HG03342 (cell line): ENCODE data around the gene SCN5A.

Experiments used
- ATAC-seq: cut with Tn5 transposase; IDR thresholded peaks from one replicate; pipeline ENCODE4 v1.9.1; 2021; ENCODE audit warnings: mild to moderate bottlenecking, moderate library complexity; ENCODE audit not compliant: unreplicated experiment

The SCN5A gene

DNA sequence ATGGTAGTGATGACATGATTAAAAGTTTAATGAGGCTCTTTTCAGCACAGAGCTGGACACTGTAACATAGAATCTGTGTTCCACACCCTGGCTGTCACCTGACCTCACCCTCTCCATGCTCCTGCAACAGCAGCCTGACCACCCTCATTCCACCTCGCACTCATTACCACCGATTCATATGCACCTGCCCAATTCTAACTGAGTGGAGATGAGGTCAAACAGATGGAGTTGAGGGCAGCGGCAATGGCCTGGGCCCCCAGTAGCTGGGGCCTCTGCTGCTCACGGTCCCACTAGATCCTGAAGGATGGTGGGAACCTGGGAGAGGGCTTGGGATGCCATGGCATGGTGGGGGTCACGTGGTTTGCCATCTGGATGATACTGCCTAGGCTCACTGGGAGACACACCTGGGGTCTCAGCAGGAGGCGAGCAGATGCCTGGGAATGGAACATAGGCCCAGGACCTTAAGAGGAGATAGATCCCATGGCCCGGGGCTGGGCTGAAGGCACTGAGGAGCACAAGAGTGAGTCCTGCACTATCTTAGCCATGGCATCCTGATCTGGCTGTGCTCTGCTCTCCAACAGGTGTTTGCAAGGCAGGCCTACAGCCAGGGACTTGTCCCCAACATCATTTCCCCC, 1.3 kb downstream of the SCN5A start:
- ATAC-seq = no peak

DNA sequence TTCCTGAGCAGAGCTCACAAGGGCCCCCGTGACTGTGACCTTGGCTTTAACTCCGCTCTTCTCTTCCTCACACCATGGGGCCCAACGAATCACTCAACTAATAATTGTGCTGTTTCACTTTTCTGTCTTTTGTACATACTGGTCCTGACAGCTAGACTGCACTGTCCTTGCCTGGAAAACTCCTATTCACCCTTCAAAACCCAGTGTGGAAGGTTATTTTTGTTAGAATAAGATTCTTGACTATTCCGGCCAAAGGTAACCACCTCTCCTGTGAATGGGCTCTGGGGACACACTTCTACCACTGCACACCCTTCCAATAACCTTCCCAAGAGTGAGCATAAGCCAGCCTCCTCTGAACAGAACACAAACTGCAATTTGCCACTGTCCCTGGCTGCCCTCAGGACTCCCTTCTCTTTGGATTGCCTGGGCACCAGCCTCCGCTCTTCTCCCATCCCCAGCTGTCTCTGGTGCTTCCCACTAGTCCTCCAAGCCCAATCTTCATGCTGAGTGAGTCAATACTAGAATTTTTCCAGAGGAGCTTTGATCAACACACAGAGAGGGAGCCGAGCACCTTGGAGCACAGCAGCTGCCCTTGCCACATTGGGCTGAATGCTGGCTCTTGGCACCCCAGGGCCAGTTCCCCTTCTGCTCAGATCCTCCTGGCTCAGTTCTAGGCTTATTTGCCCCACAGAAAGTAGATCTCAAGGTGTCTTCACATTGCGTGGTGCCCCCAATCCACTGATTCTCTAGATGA, 2.1 kb downstream of the SCN5A start:
- ATAC-seq = no peak

DNA sequence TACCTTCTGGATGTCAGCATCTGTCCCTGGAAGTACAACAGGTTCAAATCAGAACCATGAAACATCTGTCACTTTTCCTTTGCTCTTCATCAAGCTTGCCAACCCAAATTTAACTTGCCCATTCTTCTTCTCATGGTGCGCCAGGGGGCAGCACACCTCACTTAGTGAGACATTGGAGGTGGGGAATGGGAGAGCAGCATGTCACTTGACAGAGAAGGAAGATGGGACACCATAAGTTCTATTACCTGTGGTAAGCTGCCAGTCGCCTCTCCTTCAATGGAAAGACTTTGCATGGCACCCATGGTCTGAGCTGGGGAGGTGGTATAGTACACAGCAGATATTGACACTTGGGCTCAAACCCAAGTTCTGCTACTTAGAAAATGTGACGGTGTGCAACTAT, 2.9 kb downstream of the SCN5A start:
- no peak for ATAC-seq

DNA sequence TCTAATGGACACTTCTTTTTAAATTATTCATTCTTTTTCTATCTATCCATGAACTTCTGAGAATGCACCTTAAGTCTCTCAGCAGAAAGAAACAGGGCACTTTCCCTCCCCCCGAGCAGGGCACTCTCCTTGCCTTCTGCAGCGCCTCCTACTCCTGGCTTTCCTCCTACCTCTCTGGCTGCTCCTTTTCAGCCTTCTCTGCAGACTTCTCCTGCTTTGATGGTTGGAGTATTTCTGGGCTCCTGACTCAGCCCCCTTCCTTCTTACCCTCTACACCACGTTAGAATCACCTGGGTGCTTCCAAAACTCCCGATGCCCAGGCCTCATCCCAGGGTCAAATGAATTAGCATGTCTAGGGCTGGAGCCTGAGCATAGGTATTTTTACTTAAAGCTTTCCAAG, 3.4 kb downstream of the SCN5A start:
- ATAC-seq = no peak

DNA sequence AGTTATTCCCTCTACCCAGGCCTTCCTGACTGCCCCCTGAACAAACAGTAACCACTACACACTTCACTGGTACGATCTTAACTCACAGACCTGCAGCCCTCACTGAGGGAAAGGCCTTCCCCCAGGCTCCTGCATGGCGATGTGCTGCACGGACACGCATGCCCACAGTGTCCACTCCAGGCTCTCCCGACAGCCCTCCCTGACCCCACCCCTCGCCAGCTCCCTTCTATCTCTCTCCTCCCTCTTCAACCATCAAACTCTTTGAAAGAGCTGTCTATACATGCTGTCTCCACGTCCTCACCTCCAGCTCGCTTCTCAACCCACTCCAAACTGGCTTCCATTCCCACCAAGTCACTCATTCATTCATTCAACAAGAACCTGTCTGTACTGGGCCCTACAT, 3.9 kb downstream of the SCN5A start:
- no peak for ATAC-seq

DNA sequence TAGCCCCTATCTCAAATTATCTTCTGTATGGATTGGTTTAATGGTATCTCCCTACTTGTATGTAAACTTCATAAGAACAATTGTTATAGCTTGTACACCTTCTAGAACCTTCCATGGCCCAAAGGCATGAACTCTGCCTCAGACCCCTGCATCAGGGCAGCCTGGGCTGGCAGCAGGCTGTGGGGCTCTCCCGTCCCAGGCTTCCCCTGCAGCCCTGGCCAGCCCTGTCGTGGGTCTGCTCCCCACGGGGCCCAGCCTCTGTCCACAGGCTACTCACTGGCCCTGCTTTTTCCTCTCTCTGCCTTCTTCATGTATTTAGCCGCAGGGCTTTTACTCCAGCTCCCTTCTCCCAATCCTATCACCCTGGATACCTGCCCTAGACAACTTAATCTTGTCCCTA, 4.4 kb downstream of the SCN5A start:
- ATAC-seq = no peak

DNA sequence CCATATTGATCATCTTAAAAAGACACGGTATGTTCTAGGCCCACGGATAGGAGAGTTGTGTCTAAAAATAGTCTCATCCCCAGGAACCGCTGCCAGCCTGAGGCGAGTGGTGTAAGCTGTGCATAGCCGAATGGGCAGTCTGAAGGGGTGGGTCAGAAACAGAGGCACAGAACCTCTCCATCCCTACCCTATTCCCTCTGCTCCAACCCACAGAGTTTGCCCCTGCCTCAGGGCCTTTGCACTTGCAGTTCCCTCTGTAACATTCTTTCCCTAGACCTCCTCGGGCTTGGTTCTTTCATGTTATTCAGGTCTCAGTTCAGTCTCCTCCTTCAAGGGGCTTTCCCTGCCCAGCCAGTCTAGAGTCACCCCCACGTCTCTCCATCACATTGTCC, 4.8 kb downstream of the SCN5A start:
- ATAC-seq = no peak

DNA sequence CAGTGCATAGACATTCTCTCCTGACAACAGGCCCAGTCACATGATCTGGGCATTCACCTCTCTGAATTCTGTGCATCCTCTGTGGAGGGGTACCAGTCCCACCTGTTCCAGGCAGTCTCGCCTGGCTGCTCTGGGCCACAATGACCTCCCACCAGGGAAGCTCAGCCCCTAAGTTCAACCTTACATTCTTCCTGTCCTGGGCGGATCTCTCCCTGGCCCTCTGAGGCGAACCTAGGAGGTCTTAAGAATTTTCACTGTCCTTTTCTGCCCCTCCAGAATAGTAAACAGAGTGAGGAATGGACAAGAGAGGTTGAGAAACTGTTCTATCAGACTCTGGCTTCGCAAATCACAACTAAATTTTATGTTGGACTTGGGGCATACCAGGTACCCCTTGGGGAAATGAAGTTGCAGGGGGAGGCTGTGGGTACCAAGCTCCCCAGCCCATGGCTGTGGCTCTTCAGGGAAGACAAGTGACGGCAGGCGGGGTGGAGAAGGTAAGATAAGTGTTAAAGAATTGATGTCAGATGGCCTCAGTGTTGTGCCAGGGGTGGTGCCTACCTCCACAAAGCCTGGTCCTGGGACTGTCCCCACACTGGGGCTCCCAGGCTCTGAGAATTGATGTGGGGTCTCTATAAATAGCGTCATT, 5.3 kb downstream of the SCN5A start:
- no peak for ATAC-seq

DNA sequence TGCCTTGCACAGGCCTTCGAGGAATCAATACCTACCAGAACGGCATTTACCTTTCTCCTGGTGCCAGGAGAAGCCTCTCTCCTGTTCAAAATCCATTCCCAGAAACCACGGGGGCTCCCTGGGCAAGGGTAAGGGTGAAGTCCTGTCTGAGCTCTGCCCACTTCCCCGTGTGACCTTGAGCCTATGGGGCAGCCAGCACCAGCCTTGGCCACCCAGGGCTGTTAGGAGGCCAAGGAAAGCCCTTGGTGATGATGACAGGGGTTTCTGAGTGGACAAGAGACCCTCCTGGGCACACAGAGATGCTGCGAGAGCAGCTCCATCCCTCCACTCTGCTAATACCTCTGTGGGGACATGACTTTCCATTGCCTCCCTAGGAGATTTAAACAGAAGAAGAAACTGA, 5.9 kb downstream of the SCN5A start:
- ATAC-seq = no peak

DNA sequence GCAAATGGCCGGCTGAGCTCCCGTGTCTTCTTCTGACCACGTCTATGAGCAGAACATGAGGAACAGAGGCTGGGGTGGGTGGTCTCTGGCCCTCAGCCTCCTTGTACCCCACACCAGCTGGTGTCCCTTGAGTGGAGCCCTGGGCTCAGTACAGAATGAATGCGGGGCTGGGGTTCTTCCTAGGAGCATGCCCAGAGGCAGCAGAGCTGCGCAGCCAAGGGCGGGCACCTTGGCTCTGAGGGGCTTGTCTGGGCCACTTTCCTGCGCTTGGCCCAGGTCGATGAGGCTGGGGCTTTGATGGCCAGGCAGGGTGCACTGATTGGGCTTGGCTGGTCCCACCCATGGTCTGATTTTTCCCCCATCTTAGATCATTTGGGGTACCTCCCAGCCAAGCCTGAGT, 6.4 kb downstream of the SCN5A start:
- ATAC-seq = no peak

DNA sequence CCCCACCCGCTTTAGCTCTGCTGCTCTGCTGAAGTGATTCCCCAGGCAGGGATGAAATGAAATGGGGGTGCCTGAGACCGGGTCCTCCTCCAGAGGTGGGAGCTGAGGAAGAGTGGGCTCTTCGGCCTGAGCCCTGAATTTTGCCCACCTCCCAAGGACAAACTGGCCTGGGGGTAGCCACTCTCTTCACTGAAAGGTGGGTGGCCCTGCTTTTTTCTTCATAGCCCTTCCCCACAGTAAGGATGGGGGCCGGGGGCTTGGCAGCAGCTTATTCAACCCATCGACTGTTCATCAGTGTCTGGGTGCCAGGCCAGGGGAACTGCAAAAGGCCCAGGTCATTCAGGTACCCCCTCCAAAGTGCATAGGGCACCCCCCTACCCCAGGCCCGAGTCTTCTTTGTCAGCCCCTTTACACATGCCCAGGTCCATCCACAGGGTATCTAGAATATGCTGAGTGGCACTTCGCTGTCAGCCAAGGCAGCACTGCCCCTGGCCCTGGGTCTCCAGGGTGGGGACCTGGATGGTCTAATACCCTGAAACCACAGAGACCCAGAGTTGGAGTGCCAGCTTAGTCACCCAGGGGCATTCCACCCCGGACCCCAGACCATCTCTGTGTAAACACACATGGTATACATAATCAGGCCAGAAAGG, 7.9 kb downstream of the SCN5A start:
- no peak for ATAC-seq

DNA sequence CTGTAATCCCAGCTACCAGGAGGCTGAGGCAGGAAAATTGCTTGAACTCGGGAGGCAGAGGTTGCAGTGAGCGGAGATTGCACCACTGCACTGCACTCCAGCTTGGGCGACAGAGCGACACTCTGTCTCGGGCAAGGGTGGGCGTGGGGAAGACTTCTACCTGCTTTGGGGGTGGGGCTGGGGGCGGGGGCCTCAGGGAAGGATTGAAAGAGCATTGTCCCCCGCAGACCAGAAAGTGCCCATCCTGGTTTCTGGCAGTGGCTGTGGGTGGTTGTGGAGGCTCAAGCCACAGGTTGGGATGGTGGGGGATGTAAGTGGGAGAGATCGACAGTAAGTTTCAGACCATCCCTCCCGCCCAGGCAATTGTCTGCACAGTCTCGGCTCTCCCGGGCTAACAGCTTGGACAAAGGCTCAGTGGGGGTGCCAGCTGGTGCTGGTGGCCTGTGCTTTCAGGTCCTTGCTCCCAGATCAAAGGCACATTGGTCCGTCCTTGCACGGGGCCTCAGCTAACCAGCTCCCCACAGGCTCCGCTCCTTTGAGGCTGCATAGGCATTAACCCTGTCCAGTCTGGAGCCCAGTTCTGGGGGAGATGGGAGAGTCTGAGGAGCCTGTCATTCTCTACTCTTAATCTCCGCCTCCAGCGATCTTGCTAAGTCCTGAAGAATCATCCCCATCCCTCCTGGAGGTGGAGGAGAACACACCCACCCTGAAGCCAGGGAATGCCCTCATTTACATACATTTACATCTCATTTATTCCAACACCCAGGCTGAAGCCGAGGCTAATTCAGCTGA, 8.6 kb downstream of the SCN5A start:
- ATAC-seq = no peak

DNA sequence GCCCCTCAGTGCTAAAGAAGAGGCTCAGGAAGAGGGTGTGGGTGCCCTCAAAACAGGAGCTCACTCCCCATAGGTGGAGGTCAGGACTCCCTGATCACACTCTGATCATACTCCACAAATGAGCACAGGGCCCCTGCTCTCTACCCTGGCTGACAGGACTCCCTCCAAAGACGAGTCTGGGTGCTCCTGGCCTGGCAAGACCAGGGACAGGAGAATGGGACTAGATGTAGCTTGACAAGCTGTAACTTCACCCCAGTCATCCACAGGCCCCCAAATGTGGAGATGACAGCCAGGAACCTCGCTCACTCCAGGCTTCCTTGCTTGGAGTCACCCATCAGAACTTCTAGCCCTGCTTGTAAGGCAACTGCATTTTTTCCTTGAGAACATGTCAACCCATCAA, 11.1 kb downstream of the SCN5A start:
- no peak for ATAC-seq

DNA sequence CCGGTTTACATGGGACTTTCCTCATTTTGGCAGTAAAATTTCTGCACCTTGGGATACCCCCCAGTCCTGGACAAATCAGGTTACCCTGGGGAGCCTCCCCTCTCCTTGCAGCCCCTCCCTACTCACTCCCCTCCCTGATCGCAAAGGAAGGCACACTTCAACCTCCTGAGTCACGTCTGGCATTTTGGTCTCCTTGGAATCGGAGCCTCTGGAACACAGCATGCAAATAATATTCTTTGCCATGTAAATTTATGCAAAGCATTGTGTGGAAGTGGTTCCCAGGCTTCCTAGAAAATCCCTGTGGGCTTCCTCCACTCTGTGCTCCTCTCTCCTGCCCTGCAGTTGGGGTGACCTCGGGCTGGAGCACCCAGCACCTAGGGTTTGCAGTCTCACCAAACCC, 11.6 kb downstream of the SCN5A start:
- ATAC-seq = no peak

DNA sequence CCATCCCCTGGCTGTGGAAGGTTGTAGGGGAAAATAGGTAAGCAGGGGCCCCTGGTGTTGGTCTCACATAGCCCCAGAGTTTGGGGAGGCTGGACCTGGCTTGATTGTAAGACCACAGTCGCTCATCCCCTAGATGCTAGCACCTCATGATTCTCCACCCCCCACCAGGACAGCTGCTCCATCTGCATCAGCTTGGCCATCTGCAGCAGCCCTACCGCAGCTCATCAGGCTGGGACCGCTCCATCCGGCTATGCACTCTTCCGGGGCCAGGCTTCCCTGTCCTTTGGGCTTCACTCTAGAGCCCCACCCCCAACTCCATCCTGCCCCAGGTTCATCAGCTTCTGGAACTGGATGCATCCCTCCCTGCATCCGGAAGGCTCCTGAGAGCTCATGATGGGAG, 12.6 kb downstream of the SCN5A start:
- ATAC-seq = no peak

DNA sequence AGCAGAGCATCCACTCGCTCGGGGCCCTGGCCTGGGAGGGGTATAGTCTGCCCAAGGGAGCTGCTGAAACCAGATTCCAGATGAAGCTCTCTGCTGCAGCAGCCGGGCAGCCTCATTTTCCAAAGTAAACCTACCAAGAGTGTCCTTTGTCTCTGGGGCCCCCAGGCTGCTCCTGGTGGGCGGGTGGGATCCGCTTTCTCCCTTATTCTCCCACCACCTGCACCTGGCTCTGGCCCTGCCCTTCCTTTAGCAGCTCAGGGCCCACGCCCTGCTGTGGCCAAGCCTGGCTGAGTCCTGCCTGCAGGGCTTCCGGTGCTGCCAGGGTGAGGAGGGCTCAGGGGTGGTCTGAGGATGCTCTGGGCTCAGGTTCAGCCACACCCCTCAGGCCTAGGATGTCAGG, 13.0 kb downstream of the SCN5A start:
- ATAC-seq = no peak

DNA sequence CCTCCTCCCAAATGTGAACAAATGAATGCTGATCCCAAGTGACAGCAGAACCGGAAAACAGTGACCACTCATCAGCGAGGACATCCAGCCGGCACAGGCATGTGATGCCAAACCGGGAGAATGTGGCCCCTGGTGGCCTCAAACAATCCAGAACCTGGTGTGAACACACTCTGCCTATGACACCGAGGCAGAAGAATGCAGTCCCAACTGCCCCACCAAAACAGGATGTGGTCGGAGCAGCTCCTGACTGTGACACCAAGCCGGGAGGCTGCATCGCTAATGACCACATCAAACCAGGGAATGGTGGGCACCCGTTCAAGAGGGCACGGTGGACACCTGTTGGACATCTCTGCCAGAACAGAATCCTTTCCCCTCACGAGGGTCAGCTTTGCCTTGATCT, 15.4 kb downstream of the SCN5A start:
- no peak for ATAC-seq

DNA sequence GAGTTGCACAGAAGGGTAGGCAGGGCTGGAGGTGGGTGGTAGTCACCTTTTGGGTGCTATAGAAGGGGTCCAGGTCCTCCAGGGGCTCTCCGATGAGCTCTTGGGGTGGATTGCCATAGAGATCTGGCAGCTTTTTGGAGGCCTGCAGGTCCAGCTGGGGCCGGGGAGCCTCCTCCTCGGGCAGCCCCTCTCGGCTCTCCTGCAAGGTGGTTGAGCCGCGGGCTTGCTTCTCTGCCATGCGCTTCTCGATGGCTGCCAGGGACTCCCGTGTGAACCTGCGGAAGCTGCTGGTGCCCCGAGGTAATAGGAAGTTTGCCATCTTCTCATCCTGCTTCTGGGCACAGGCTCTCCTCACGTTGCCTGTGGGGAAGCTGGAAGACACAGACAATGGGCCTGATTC, 16.5 kb downstream of the SCN5A start:
- no peak for ATAC-seq

DNA sequence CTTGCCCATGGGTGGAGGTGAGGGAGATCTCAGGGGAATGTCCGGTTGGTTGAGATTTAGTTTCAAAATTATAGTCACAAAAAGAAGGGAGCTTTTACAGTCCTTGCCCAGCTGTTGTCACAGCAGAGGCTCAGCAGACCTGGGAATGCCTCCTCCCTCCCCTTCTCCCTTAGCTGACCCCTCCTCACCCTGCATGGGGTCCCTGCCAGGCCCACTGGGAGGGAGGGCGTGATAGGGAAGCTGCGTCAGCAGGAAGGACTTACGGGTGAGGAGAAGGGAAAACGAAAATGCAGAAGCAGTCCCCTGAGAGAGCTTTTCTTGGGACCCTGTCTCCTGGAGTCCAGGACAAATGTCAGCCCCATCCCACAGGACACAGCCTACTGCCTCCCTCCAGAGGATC, 18.9 kb downstream of the SCN5A start:
- ATAC-seq = no peak

DNA sequence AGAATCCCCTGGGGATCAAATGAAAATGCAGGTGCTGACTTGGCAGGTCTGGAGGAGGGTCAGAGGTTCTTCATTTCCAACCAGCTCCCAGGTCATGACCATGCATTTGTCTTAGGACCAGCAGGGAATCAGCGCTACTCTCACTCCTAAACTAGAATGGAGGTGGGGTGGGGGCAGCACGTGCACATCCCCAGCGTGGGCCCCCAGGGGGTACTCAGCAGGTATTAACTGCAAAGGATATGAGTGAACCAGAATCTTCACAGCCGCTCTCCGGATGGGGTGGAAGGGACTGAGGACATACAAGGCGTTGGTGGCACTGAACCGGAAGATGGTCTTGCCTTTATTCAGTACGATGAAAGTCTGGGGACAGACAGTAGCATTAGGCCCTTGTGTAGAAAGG, 19.4 kb downstream of the SCN5A start:
- no peak for ATAC-seq

DNA sequence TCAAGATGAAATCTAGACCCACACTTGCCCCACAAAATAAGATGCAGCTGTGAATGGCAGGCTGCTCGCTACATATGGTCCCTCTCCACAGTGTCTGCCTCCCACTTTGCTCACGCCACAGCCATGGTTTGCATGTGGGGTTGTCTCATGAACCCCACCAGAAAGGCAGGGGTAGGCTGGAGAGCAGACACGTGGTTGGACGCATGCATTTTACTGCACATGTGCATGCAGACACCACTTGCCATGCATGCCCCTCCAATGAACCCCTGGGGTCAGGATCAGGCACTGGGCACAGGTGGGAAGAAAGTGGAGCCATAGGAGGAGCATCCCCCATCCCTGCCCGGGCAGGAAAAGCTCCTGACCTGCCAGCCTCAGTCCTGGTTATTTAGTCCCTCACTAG, 20.7 kb downstream of the SCN5A start:
- ATAC-seq = no peak
